ENCODE results near the gene TMEM171. TPM values are rescaled to one million over a fixed set of nuclear protein-coding genes. Genes with fewer than 3 reads are reported as not detected.

Gene TMEM171
- total and polyA plus RNA-seq, 12 donors = 0.13 to 0.69 (median 0.42) TPM; not detected in 7

GRCh38 chr5:73126381-73126780 lies 6.0 kb downstream of the TMEM171 start:
- Histone ChIP-seq H3K4me1 (replicated peaks in 1 of 2) (peaks cover 0 to 9% of the 10 kb centered on the region in 2 donors), H3K9me3 (replicated peaks in 1 of 3) (no peaks in the 10 kb centered on the region), H3K4me3 (no peak overlapping the region), H3K27me3 (peaks cover 11% of the 10 kb centered on the region), H3K36me3 (replicated peaks in 1 of 2) (no peaks in the 10 kb centered on the region), H3K27ac (no peak overlapping the region)
- TF ChIP-seq CTCF (IDR thresholded peaks at IDR 0.05) (no peak), POLR2A (IDR thresholded peaks at IDR 0.05) (no peak)
- no peak for DNase-seq
- WGBS, 4 donors = 78 to 90% (median 82%) methylated on average over 4 of the region's 4 CpGs
- intact Hi-C loops (cut with DNase I) = no loop called here

GRCh38 chr5:73126957-73127356 lies 6.6 kb downstream of the TMEM171 start:
- no peaks in the 10 kb centered on the region for H3K36me3 ChIP-seq (replicated peaks in 1 of 2)
- H3K4me1 ChIP-seq (replicated peaks in 1 of 2) = peaks cover 0 to 9% of the 10 kb centered on the region in 2 donors
- 68 to 83% (median 76%) methylated on average over 1 of the region's 1 CpG for WGBS, 4 donors
- TF ChIP-seq POLR2A (IDR thresholded peaks at IDR 0.05) = no peak
- no peak for TF ChIP-seq CTCF (IDR thresholded peaks at IDR 0.05)
- H3K27ac ChIP-seq = no peak overlapping the region
- no peak for DNase-seq
- intact Hi-C loops (cut with DNase I) = no loop called here
- no peak overlapping the region for H3K4me3 ChIP-seq
- no peaks in the 10 kb centered on the region for H3K9me3 ChIP-seq (replicated peaks in 1 of 3)
- peaks cover 6% of the 10 kb centered on the region for H3K27me3 ChIP-seq

GRCh38 chr5:73129143-73129542 lies 8.8 kb downstream of the TMEM171 start:
- Histone ChIP-seq H3K36me3 (replicated peaks in 1 of 2) (no peaks in the 10 kb centered on the region), H3K9me3 (replicated peaks in 1 of 3) (no peaks in the 10 kb centered on the region), H3K4me1 (replicated peaks in 1 of 2) (no peaks in the 10 kb centered on the region), H3K27me3 (no peaks in the 10 kb centered on the region), H3K27ac (no peak overlapping the region), H3K4me3 (no peak overlapping the region)
- no peak for DNase-seq
- intact Hi-C loops (cut with DNase I) = no loop called here
- 81 to 86% (median 84%) methylated on average over 5 of the region's 5 CpGs for WGBS, 4 donors
- no peak for TF ChIP-seq CTCF (IDR thresholded peaks at IDR 0.05)
- no peak for TF ChIP-seq POLR2A (IDR thresholded peaks at IDR 0.05)

GRCh38 chr5:73130811-73131210 lies 10.4 kb downstream of the TMEM171 start:
- no peak for DNase-seq
- H3K4me1 ChIP-seq (replicated peaks in 1 of 2) = no peaks in the 10 kb centered on the region
- 60 to 82% (median 73%) methylated on average over 1 of the region's 1 CpG for WGBS, 4 donors
- H3K27ac ChIP-seq = no peak overlapping the region
- no peaks in the 10 kb centered on the region for H3K9me3 ChIP-seq (replicated peaks in 1 of 3)
- no peaks in the 10 kb centered on the region for H3K36me3 ChIP-seq (replicated peaks in 1 of 2)
- intact Hi-C loops (cut with DNase I) = no loop called here
- H3K4me3 ChIP-seq = no peak overlapping the region
- no peaks in the 10 kb centered on the region for H3K27me3 ChIP-seq
- TF ChIP-seq POLR2A (IDR thresholded peaks at IDR 0.05) (no peak), CTCF (IDR thresholded peaks at IDR 0.05) (no peak)
